ENCODE measurements around the gene PPM1F. TPM values are rescaled to one million over a fixed set of nuclear protein-coding genes. Genes with fewer than 3 reads are reported as not detected.

PPM1F gene
- total and polyA plus RNA-seq, 10 donors = 13.6 to 103 (median 76.4) TPM

DNA sequence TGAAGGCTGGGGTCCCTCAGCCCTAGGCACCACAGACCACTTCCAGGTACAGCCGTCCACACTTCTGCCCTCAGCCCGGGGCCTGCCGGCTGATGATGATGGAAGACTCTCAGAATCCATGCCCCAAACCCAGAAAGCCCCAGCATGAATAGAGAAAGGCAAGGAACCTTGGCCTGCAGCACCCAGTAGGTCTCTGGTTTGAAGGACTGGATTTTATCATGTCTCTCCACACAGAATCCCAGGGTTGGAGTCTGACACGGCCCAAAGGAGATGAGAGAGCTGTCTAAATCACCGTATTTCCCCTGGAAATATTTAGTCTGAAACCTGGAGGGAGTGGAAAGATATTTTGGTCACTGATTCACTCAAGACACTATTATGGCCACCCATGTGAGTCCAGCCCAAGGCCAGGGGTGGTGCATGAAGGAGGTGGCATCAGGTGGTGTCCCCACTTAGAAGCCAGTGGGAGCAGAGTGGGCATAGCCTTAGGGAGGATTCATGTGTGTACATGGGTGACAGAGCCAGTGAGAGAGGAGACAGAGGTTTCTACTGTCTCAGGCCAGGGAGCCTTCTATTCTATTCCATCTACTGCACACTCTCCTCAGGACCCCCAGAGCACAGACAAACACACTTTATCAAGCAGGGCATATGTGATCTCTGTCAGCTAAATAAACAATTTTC is 15.9 kb upstream of the PPM1F start:
- no peak overlapping the region for H3K4me3 ChIP-seq
- H3K4me1 ChIP-seq = peaks cover 0 to 9% (median 0%) of the 10 kb centered on the region in 6 donors
- WGBS, 5 donors = 91 to 99% (median 96%) methylated on average over 5 of the region's 5 CpGs
- no peaks in the 10 kb centered on the region for H3K9me3 ChIP-seq
- no peak overlapping the region for H3K27ac ChIP-seq
- TF ChIP-seq POLR2AphosphoS5 (IDR thresholded peaks at IDR 0.05) (no peak), CTCF (IDR thresholded peaks at IDR 0.05 in 8 of 11, conservative IDR thresholded peaks at IDR 0.05 in 3 of 11) (no peak), POLR2A (IDR thresholded peaks at IDR 0.05) (no peak)
- no peaks in the 10 kb centered on the region for H3K27me3 ChIP-seq (replicated peaks in 1 of 7)
- peaks cover 0 to 100% (median 98%) of the 10 kb centered on the region in 6 donors for H3K36me3 ChIP-seq
- DNase-seq = no peak
- intact Hi-C loops (cut with DNase I; ENCODE audit: low total_unique reads) = no loop called here

- 95 to 97% (median 95%) methylated on average over 6 to 7 of the region's 7 CpGs for WGBS, 5 donors
- H3K9me3 ChIP-seq = no peaks in the 10 kb centered on the region
- H3K36me3 ChIP-seq = peaks cover 0 to 100% (median 98%) of the 10 kb centered on the region in 6 donors
- H3K27me3 ChIP-seq (replicated peaks in 1 of 7) = no peaks in the 10 kb centered on the region
- DNase-seq = no peak
- TF ChIP-seq POLR2AphosphoS5 (IDR thresholded peaks at IDR 0.05) (no peak), CTCF (IDR thresholded peaks at IDR 0.05 in 8 of 11, conservative IDR thresholded peaks at IDR 0.05 in 3 of 11) (no peak), POLR2A (IDR thresholded peaks at IDR 0.05) (no peak)
- H3K4me1 ChIP-seq = peaks cover 0 to 9% (median 0%) of the 10 kb centered on the region in 6 donors
- no peak overlapping the region for H3K27ac ChIP-seq
- no peak overlapping the region for H3K4me3 ChIP-seq
- intact Hi-C loops (cut with DNase I; ENCODE audit: low total_unique reads) = no loop called here
Observed at GRCh38 chr22:21967693-21968271, 15.1 kb upstream of the PPM1F start.

DNA sequence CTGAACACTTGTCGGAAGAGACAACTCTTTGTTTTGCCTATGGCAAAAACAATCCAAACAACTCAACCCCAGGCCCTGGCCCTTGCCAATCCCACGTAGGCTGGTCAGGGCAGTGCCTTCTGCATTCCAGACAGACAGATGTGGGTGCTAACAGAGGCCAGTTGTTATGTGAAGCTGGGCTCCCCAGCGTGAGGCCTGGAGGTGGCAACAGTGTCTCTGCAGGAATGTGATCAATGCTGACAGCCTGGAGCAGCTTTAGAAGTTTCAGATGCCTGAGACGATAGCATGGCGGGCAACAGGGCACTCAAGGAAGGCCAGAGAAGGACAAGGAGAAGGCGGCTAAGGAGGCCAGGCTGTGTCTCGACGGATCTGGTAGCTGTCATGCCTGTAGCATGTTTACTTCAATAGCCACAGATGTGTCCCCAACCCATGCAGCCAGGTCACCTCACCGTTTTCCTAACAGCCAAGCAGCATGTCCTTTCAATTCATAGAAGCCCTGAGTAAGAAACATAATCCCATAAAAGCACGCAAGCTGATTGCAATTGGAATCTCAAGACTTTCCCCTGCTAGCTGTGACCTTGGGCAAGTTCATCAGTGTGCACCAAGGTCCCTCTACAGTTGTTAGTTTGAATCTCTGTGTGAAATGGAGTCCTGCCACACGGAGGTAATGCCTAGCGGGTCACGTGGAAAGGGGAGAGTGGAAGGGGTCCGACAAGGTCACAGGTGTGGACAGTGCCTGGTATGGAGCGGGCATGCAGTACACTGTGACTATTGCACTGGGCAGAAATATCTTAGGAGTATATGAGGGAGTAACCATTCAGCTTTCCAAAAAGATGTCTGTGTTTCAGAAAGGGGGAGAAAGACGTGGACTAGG is 14.2 kb upstream of the PPM1F start:
- intact Hi-C loops (cut with DNase I; ENCODE audit: low total_unique reads) = no loop called here
- TF ChIP-seq POLR2AphosphoS5 (IDR thresholded peaks at IDR 0.05) = no peak
- no peak for TF ChIP-seq POLR2A (IDR thresholded peaks at IDR 0.05)
- TF ChIP-seq CTCF (IDR thresholded peaks at IDR 0.05 in 8 of 11, conservative IDR thresholded peaks at IDR 0.05 in 3 of 11) = no peak
- Histone ChIP-seq H3K4me1 (peaks cover 0 to under 1% (median 0%) of the 10 kb centered on the region in 6 donors), H3K4me3 (no peak overlapping the region), H3K9me3 (no peaks in the 10 kb centered on the region), H3K27me3 (replicated peaks in 1 of 7) (no peaks in the 10 kb centered on the region), H3K27ac (no peak overlapping the region), H3K36me3 (peaks cover 0 to 100% (median 98%) of the 10 kb centered on the region in 6 donors)
- no peak for DNase-seq
- 92 to 96% (median 94%) methylated on average over 16 of the region's 16 CpGs for WGBS, 5 donors
